Neural cell (in vitro differentiated cells): ENCODE measurements around the gene SLC6A1. TPM values are rescaled to one million over a fixed set of nuclear protein-coding genes. Genes with fewer than 3 reads are reported as not detected.
"Not testable (repeated sequence)": the region's sequence is repeated elsewhere in the genome, so short reads cannot be mapped to it uniquely, and the experiment has no call there.

Experiments used
- H2AFZ ChIP-seq: fragments of 200-600, 300-800 bp; sonication (generic), shearing (Covaris generic); 2 replicates; pipeline ENCODE4 v1.6.0; 2014; ENCODE audit warnings: low read depth, mild to moderate bottlenecking, antibody characterized with exemption, low read length, moderate library complexity
- H3F3A ChIP-seq: fragments of 200-600 bp; shearing (Covaris generic); 2 replicates; pipeline ENCODE4 v1.6.1; 2016; ENCODE audit warnings: mild to moderate bottlenecking, moderate library complexity, mixed read lengths, antibody characterized with exemption, low read length; ENCODE audit not compliant: insufficient read depth, poor library complexity, severe bottlenecking
- H3K27ac ChIP-seq: fragments of 200-600, 300-800 bp; sonication (generic), shearing (Covaris generic); 2 replicates; pipeline ENCODE4 v1.5.1; 2014; ENCODE audit warnings: mild to moderate bottlenecking, low read length, moderate library complexity
- H3K27me3 ChIP-seq: fragments of 300-800, 200-600 bp; sonication (generic), shearing (Covaris generic); 2 replicates; pipeline ENCODE4 v1.6.0; 2014; ENCODE audit warnings: mild to moderate bottlenecking, low read depth, low read length, moderate library complexity; ENCODE audit not compliant: insufficient read depth
- H3K36me3 ChIP-seq: fragments of 300-800, 200-600 bp; sonication (generic), shearing (Covaris generic); 2 replicates; pipeline ENCODE4 v1.5.1; 2014; ENCODE audit warnings: mild to moderate bottlenecking, antibody characterized with exemption, low read length, moderate library complexity; ENCODE audit not compliant: insufficient read depth
- H3K4me2 ChIP-seq: fragments of 300-800, 200-600 bp; sonication (generic), shearing (Covaris generic); 2 replicates; pipeline ENCODE4 v1.6.0; 2014; ENCODE audit warnings: mild to moderate bottlenecking, low read length
- H3K4me3 ChIP-seq: fragments of 300-800, 200-600 bp; sonication (generic), shearing (Covaris generic); 2 replicates; pipeline ENCODE4 v1.5.1; 2014; ENCODE audit warnings: mild to moderate bottlenecking, low read length, moderate library complexity
- H3K79me2 ChIP-seq: fragments of 200-600 bp; shearing (Covaris generic); replicated peaks from 2 replicates; pipeline ENCODE4 v1.6.0; 2014; ENCODE audit warnings: mild to moderate bottlenecking, low read length, moderate library complexity; ENCODE audit not compliant: insufficient read depth
- H3K9ac ChIP-seq: fragments of 300-800, 200-600 bp; sonication (generic), shearing (Covaris generic); 2 replicates; pipeline ENCODE4 v1.6.1; 2016; ENCODE audit warnings: mild to moderate bottlenecking, low read length, mixed read lengths
- H3K9me2 ChIP-seq: fragments of 200-600 bp; shearing (Covaris generic); 2 replicates; pipeline ENCODE4 v1.6.1; 2016; ENCODE audit warnings: mild to moderate bottlenecking, low read length, mixed read lengths; ENCODE audit not compliant: insufficient read depth
- H3K9me3 ChIP-seq: fragments of 200-600, 300-800 bp; sonication (generic), shearing (Covaris generic); 2 replicates; pipeline ENCODE4 v1.6.1; 2016; ENCODE audit warnings: mild to moderate bottlenecking, mixed run types, low read length, moderate library complexity, mixed read lengths
- H4K20me1 ChIP-seq: fragments of 200-600 bp; shearing (Covaris generic); 2 replicates; pipeline ENCODE4 v1.6.1; 2016; ENCODE audit warnings: mild to moderate bottlenecking, mixed run types; ENCODE audit not compliant: insufficient read depth
- EP300 ChIP-seq: fragments of 450-650 bp; conservative IDR thresholded peaks from 2 replicates; pipeline ENCODE4 v1.6.1; 2014; ENCODE audit warnings: antibody characterized with exemption, mild to moderate bottlenecking, moderate library complexity; ENCODE audit not compliant: poor library complexity, severe bottlenecking
- EZH2 ChIP-seq: fragments of 200-600, 300-800 bp; shearing (Covaris generic), sonication (generic); IDR thresholded peaks from 2 replicates; pipeline ENCODE4 v1.6.1; 2014; ENCODE audit warnings: antibody characterized with exemption, low read length, borderline replicate concordance, mild to moderate bottlenecking; ENCODE audit not compliant: insufficient read depth, poor library complexity, severe bottlenecking
- MXI1 ChIP-seq: fragments of 450-650 bp; conservative IDR thresholded peaks from 2 replicates; pipeline ENCODE4 v1.6.1; 2014; ENCODE audit warnings: antibody characterized with exemption, mild to moderate bottlenecking; ENCODE audit not compliant: poor library complexity, severe bottlenecking
- POLR2AphosphoS5 ChIP-seq: IDR thresholded peaks from 2 replicates; pipeline ENCODE4 v1.6.1; 2012
- RAD21 ChIP-seq: fragments of 450-650 bp; conservative IDR thresholded peaks from 2 replicates; pipeline ENCODE4 v1.6.1; 2014; ENCODE audit warnings: antibody characterized with exemption, mild to moderate bottlenecking, moderate library complexity
- SMC3 ChIP-seq: fragments of 450-650 bp; conservative IDR thresholded peaks from 2 replicates; pipeline ENCODE4 v1.6.1; 2014; ENCODE audit warnings: antibody characterized with exemption, mild to moderate bottlenecking, moderate library complexity; ENCODE audit not compliant: poor library complexity
- TAF1 ChIP-seq: IDR thresholded peaks from 2 replicates; pipeline ENCODE4 v1.6.1; 2012; ENCODE audit warnings: low read depth
- polyA plus RNA-seq: library from polyadenylated mRNA; depleted of rRNA; stranded (reverse); fragments of >200 nt; gene quantifications from 2 replicates; pipeline ENCODE4 v1.2.3, GENCODE V29; 2014
- TF ChIP-seq, protein P1 (sequence below): IDR thresholded peaks from 2 replicates; pipeline ENCODE4 v1.6.1; 2012; ENCODE audit warnings: borderline replicate concordance
- TF ChIP-seq, protein P2 (sequence below): fragments of 450-650 bp; IDR thresholded peaks from 2 replicates; pipeline ENCODE4 v1.5.1; 2014; ENCODE audit warnings: antibody characterized with exemption, mild to moderate bottlenecking, moderate library complexity; ENCODE audit not compliant: poor library complexity, severe bottlenecking

Gene SLC6A1
- polyA plus RNA-seq, 1 donor from 2014 or later, result 43.2 TPM

DNA sequence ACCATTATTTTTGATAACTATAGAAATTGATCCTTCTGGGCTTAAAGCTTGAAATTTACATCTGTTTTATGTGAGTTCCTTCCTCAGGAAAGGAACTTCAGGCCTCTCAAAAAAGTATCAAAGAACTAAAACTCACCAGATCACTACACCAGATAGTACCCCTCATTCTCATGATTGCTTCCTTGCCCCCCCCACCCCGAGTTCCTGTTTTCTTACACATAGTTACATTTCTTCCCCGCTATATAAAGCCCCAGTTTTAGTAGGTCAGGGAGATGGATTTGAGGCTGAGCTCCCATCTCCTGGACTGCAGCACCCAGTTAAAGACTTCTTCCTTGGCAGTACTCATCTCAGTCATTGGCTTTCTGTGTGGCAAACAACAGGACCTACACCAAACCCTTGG is 81.5 kb downstream of the SLC6A1 start:
- Histone ChIP-seq H3K9ac (no peak overlapping the region), H2AFZ (no peak overlapping the region), H3K4me3 (no peak overlapping the region), H3K9me3 (no peaks in the 10 kb centered on the region), H3K27me3 (no peaks in the 10 kb centered on the region), H3K4me2 (no peak overlapping the region), H3F3A (no peaks in the 10 kb centered on the region), H3K36me3 (no peaks in the 10 kb centered on the region), H3K27ac (no peak overlapping the region), H3K9me2 (no peaks in the 10 kb centered on the region), H4K20me1 (no peaks in the 10 kb centered on the region), H3K79me2 (no peaks in the 10 kb centered on the region)
- TF ChIP-seq MXI1 (no peak), RAD21 (no peak)

DNA sequence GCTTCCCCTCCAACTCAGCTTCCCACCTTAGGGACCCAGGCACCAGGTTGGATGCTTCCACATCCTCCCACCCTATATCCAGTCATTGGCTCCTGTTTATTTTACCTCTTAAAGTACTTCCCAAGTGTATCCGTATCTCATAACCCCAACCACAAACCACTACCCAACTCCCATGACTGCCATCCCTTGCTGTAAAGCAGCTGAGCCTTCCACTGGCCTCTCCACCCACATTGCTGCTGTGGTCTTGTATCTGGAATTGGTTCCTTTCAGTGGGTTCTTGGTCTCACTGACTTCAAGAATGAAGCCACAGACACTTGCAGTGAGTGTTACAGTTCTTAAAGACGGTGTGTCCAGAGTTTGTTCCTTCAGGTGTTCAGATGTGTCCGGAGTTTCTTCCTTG is 81.9 kb downstream of the SLC6A1 start:
- Histone ChIP-seq H2AFZ (no peak overlapping the region), H4K20me1 (no peaks in the 10 kb centered on the region), H3K27me3 (no peaks in the 10 kb centered on the region), H3K79me2 (no peaks in the 10 kb centered on the region), H3K27ac (no peak overlapping the region), H3K9ac (no peak overlapping the region), H3K9me2 (no peaks in the 10 kb centered on the region), H3K4me3 (no peak overlapping the region), H3F3A (no peaks in the 10 kb centered on the region), H3K36me3 (no peaks in the 10 kb centered on the region), H3K9me3 (no peaks in the 10 kb centered on the region), H3K4me2 (no peak overlapping the region)
- TF ChIP-seq EZH2, result no peak
- TF ChIP-seq POLR2AphosphoS5, result no peak
- no peak for TF ChIP-seq SMC3
- no peak for TF ChIP-seq TAF1
- TF ChIP-seq MXI1, result no peak
- no peak for TF ChIP-seq EP300
- TF ChIP-seq, protein P1, sequence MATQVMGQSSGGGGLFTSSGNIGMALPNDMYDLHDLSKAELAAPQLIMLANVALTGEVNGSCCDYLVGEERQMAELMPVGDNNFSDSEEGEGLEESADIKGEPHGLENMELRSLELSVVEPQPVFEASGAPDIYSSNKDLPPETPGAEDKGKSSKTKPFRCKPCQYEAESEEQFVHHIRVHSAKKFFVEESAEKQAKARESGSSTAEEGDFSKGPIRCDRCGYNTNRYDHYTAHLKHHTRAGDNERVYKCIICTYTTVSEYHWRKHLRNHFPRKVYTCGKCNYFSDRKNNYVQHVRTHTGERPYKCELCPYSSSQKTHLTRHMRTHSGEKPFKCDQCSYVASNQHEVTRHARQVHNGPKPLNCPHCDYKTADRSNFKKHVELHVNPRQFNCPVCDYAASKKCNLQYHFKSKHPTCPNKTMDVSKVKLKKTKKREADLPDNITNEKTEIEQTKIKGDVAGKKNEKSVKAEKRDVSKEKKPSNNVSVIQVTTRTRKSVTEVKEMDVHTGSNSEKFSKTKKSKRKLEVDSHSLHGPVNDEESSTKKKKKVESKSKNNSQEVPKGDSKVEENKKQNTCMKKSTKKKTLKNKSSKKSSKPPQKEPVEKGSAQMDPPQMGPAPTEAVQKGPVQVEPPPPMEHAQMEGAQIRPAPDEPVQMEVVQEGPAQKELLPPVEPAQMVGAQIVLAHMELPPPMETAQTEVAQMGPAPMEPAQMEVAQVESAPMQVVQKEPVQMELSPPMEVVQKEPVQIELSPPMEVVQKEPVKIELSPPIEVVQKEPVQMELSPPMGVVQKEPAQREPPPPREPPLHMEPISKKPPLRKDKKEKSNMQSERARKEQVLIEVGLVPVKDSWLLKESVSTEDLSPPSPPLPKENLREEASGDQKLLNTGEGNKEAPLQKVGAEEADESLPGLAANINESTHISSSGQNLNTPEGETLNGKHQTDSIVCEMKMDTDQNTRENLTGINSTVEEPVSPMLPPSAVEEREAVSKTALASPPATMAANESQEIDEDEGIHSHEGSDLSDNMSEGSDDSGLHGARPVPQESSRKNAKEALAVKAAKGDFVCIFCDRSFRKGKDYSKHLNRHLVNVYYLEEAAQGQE, result no peak
- TF ChIP-seq, protein P2, sequence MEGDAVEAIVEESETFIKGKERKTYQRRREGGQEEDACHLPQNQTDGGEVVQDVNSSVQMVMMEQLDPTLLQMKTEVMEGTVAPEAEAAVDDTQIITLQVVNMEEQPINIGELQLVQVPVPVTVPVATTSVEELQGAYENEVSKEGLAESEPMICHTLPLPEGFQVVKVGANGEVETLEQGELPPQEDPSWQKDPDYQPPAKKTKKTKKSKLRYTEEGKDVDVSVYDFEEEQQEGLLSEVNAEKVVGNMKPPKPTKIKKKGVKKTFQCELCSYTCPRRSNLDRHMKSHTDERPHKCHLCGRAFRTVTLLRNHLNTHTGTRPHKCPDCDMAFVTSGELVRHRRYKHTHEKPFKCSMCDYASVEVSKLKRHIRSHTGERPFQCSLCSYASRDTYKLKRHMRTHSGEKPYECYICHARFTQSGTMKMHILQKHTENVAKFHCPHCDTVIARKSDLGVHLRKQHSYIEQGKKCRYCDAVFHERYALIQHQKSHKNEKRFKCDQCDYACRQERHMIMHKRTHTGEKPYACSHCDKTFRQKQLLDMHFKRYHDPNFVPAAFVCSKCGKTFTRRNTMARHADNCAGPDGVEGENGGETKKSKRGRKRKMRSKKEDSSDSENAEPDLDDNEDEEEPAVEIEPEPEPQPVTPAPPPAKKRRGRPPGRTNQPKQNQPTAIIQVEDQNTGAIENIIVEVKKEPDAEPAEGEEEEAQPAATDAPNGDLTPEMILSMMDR, result no peak
- TF ChIP-seq RAD21, result no peak

DNA sequence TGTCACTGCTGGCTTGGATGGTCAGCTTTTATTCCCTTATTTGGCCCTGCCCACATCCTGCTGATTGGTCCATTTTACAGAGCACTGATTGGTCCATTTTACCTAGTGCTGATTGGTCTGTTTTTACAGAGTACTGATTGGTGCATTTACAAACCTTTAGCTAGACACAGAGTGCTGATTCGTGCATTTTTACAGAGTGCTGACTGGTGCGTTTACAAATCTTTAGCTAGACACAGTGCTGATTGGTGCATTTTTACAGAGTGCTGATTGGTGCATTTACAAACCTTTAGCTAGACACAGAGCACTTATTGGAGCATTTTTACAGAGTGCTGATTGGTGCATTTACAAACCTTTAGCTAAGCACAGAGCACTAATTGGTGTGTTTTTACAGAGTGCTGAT is 82.6 kb downstream of the SLC6A1 start:
- H3K9me2 ChIP-seq, H3F3A ChIP-seq, H3K36me3 ChIP-seq, H4K20me1 ChIP-seq, H3K9me3 ChIP-seq, H3K4me3 ChIP-seq, H2AFZ ChIP-seq, H3K4me2 ChIP-seq, H3K27ac ChIP-seq, H3K9ac ChIP-seq, H3K79me2 ChIP-seq, H3K27me3 ChIP-seq: not testable (repeated sequence)
